Measurements from ENCODE around the gene SMNDC1. TPM values are rescaled to one million over a fixed set of nuclear protein-coding genes. Genes with fewer than 3 reads are reported as not detected.
"Not testable (repeated sequence)": the region's sequence is repeated elsewhere in the genome, so short reads cannot be mapped to it uniquely, and the experiment has no call there.

SMNDC1 gene
- polyA plus RNA-seq, 4 donors: 11.3 to 30.4 (median 12.0) TPM

DNA sequence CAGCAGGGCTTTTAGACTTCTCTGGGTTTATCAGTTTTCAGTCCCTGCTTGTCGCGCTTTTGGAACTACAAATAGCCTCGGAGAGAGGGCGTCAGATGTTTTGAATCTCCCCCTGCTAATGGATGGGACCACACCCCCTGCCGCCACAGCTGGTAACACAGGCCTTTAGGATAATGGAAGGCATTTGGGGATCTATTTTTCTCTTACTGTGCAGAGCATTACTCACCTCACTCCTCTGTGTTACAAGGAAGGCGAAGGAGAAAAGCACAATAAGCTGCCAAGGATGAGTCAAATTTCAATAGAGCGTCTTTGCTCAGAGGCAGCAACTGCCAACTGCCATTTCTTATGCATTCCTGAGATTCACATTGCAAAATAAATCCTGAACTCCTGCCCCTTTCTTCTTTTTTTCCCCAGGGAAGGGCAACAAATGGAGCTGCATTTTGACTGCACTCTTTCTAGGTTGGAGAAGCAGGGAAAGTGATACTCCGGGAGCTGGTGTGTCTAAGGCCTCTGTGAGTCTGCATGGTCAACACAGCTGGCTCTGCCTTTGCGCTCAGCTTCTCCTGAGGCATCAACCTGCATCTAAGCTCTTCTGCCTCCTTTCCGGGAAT lies 31.5 kb upstream of the SMNDC1 start:
- Histone ChIP-seq H3K27ac (ENCODE audit: low read depth in 1 of 3, low read length in 2 of 3) (no peak overlapping the region), H3K4me3 (ENCODE audit: low read depth in 1 of 3, low read length in 3 of 3) (no peak overlapping the region), H3K27me3 (ENCODE audit: control insufficient read depth in 3 of 3, insufficient read depth in 3 of 3, low read length in 3 of 3) (no peaks in the 10 kb centered on the region), H3K9me3 (ENCODE audit: control insufficient read depth in 2 of 2, insufficient read depth in 1 of 2, low read depth in 1 of 2, low read length in 1 of 2) (peaks cover 0 to 11% of the 10 kb centered on the region in 2 donors), H3K4me1 (ENCODE audit: control insufficient read depth in 3 of 3, insufficient read depth in 2 of 3, low read depth in 1 of 3, low read length in 2 of 3) (no peaks in the 10 kb centered on the region), H3K36me3 (ENCODE audit: control insufficient read depth in 3 of 3, insufficient read depth in 2 of 3, low read depth in 1 of 3, low read length in 3 of 3) (no peaks in the 10 kb centered on the region)
- no peak for DNase-seq
- FAIRE-seq: no peak
- WGBS, 3 donors: 68 to 93% (median 79%) methylated on average over 10 of the region's 10 CpGs

- H3K9me3 ChIP-seq (ENCODE audit: control insufficient read depth in 2 of 2, insufficient read depth in 1 of 2, low read depth in 1 of 2, low read length in 1 of 2): peaks cover 0 to 18% of the 10 kb centered on the region in 2 donors
- H3K4me3 ChIP-seq (ENCODE audit: low read depth in 1 of 3, low read length in 3 of 3): no peak overlapping the region
- H3K27me3 ChIP-seq (ENCODE audit: control insufficient read depth in 3 of 3, insufficient read depth in 3 of 3, low read length in 3 of 3): no peaks in the 10 kb centered on the region
- FAIRE-seq (no peak), DNase-seq (no peak)
- 71 to 72% (median 71%) methylated on average over 7 of the region's 7 CpGs for whole genome bisulfite sequencing, 3 donors
- no peaks in the 10 kb centered on the region for H3K4me1 ChIP-seq (ENCODE audit: control insufficient read depth in 3 of 3, insufficient read depth in 2 of 3, low read depth in 1 of 3, low read length in 2 of 3)
- no peak overlapping the region for H3K27ac ChIP-seq (ENCODE audit: low read depth in 1 of 3, low read length in 2 of 3)
- no peaks in the 10 kb centered on the region for H3K36me3 ChIP-seq (ENCODE audit: control insufficient read depth in 3 of 3, insufficient read depth in 2 of 3, low read depth in 1 of 3, low read length in 3 of 3)
Measured at GRCh38 chr10:110335314-110336064, 30.8 kb upstream of the SMNDC1 start.

- 76 to 93% (median 82%) methylated on average over 5 of the region's 5 CpGs for WGBS, 3 donors
- FAIRE-seq (no peak), DNase-seq (no peak)
- Histone ChIP-seq H3K4me3 (ENCODE audit: low read depth in 1 of 3, low read length in 3 of 3) (no peak overlapping the region), H3K27ac (ENCODE audit: low read depth in 1 of 3, low read length in 2 of 3) (no peak overlapping the region), H3K36me3 (ENCODE audit: control insufficient read depth in 3 of 3, insufficient read depth in 2 of 3, low read depth in 1 of 3, low read length in 3 of 3) (no peaks in the 10 kb centered on the region), H3K27me3 (ENCODE audit: control insufficient read depth in 3 of 3, insufficient read depth in 3 of 3, low read length in 3 of 3) (no peaks in the 10 kb centered on the region), H3K4me1 (ENCODE audit: control insufficient read depth in 3 of 3, insufficient read depth in 2 of 3, low read depth in 1 of 3, low read length in 2 of 3) (no peaks in the 10 kb centered on the region), H3K9me3 (ENCODE audit: control insufficient read depth in 2 of 2, insufficient read depth in 1 of 2, low read depth in 1 of 2, low read length in 1 of 2) (peaks cover 0 to 29% of the 10 kb centered on the region in 2 donors)
Measured at GRCh38 chr10:110334061-110334656, 29.4 kb upstream of the SMNDC1 start.

DNA sequence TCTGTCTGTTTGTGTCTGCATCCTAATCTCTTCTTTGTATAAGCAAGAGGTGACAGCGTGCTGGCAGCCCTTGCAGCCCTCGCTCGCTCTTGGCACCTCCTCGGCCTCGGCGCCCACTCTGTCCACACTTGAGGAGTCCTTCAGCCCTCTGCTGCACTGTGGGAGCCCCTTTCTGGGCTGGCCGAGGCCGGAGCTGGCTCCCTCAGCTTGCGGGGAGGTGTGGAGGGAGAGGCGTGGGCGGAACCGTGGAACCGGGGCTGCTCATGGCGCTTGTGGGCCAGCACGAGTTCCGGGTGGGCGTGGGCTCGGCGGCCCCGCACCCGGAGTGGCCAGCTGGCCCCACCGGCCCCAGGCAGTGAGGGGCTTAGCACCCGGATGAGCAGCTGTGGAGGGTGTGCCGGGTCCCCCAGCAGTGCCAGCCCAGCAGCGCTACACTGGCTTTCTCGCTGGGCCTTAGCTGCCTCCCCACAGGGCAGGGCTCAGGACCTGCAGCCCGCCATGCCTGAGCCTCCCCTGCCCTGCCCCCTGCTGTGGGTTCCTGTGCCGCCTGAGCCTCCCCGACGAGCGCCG lies 26.6 kb upstream of the SMNDC1 start:
- H3K36me3 ChIP-seq (ENCODE audit: control insufficient read depth in 3 of 3, insufficient read depth in 2 of 3, low read depth in 1 of 3, low read length in 3 of 3); H3K27me3 ChIP-seq (ENCODE audit: control insufficient read depth in 3 of 3, insufficient read depth in 3 of 3, low read length in 3 of 3); FAIRE-seq; H3K27ac ChIP-seq (ENCODE audit: low read depth in 1 of 3, low read length in 2 of 3); H3K4me3 ChIP-seq (ENCODE audit: low read depth in 1 of 3, low read length in 3 of 3); H3K4me1 ChIP-seq (ENCODE audit: control insufficient read depth in 3 of 3, insufficient read depth in 2 of 3, low read depth in 1 of 3, low read length in 2 of 3); DNase-seq: not testable (repeated sequence)
- WGBS, 3 donors: 96 to 97% (median 97%) methylated on average over 29 to 32 of the region's 32 CpGs
- peaks cover 0 to 29% of the 10 kb centered on the region in 2 donors for H3K9me3 ChIP-seq (ENCODE audit: control insufficient read depth in 2 of 2, insufficient read depth in 1 of 2, low read depth in 1 of 2, low read length in 1 of 2)

GRCh38 chr10:110330675-110331074 lies 26.0 kb upstream of the SMNDC1 start:
- H3K27ac ChIP-seq (ENCODE audit: low read depth in 1 of 3, low read length in 2 of 3): no peak overlapping the region
- WGBS, 3 donors: 92 to 96% (median 94%) methylated on average over 6 of the region's 6 CpGs
- DNase-seq: no peak
- H3K4me3 ChIP-seq (ENCODE audit: low read depth in 1 of 3, low read length in 3 of 3): no peak overlapping the region
- H3K36me3 ChIP-seq (ENCODE audit: control insufficient read depth in 3 of 3, insufficient read depth in 2 of 3, low read depth in 1 of 3, low read length in 3 of 3): no peaks in the 10 kb centered on the region
- no peak for FAIRE-seq
- H3K9me3 ChIP-seq (ENCODE audit: control insufficient read depth in 2 of 2, insufficient read depth in 1 of 2, low read depth in 1 of 2, low read length in 1 of 2): peaks cover 0 to 33% of the 10 kb centered on the region in 2 donors
- H3K4me1 ChIP-seq (ENCODE audit: control insufficient read depth in 3 of 3, insufficient read depth in 2 of 3, low read depth in 1 of 3, low read length in 2 of 3): peaks cover 0 to 4% (median 0%) of the 10 kb centered on the region in 3 donors
- H3K27me3 ChIP-seq (ENCODE audit: control insufficient read depth in 3 of 3, insufficient read depth in 3 of 3, low read length in 3 of 3): no peaks in the 10 kb centered on the region

GRCh38 chr10:110327262-110327914 lies 22.7 kb upstream of the SMNDC1 start:
- Histone ChIP-seq H3K27me3 (ENCODE audit: control insufficient read depth in 3 of 3, insufficient read depth in 3 of 3, low read length in 3 of 3) (peaks cover 0 to 3% (median 0%) of the 10 kb centered on the region in 3 donors), H3K27ac (ENCODE audit: low read depth in 1 of 3, low read length in 2 of 3) (peak overlapping the region in 1 of 3 donors; percentile 62), H3K4me3 (ENCODE audit: low read depth in 1 of 3, low read length in 3 of 3) (no peak overlapping the region), H3K36me3 (ENCODE audit: control insufficient read depth in 3 of 3, insufficient read depth in 2 of 3, low read depth in 1 of 3, low read length in 3 of 3) (no peaks in the 10 kb centered on the region), H3K9me3 (ENCODE audit: control insufficient read depth in 2 of 2, insufficient read depth in 1 of 2, low read depth in 1 of 2, low read length in 1 of 2) (peaks cover 0 to 36% of the 10 kb centered on the region in 2 donors), H3K4me1 (ENCODE audit: control insufficient read depth in 3 of 3, insufficient read depth in 2 of 3, low read depth in 1 of 3, low read length in 2 of 3) (peaks cover 0 to 4% (median 0%) of the 10 kb centered on the region in 3 donors)
- 35 to 77% (median 59%) methylated on average over 5 of the region's 5 CpGs for WGBS, 3 donors
- FAIRE-seq (no peak), DNase-seq (peak; percentile 59 to 88)

DNA sequence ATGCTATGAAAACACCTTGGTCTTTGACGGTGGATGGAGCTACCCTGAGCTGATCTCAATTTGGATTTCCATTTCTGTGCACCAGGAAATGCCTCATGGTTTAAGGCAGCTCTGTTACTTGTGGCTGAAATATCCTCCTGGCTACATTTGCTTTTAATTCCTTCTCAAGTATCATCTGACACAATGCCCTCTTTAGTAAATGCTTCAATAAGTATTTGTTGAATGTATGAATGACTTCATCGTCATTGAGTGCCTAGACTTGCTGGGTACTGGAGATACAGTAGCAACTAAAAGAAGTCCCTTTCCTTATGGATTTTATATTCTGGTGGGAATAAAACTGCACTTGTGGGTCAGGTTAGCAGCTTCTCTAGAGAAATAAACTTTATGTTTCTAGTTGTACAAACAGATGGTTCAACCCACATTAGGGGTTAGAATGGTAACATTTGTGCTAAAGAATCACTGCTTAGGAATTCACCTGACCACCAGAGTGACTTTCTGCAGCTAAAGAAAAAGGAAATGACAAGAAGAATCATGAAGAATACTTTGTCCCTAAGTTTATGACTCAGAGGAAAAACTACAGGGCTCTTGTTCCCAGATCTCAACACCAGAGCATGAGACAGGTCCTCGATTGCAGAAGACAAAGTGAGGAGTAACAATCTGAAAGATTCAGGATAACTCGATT lies 21.8 kb upstream of the SMNDC1 start:
- WGBS, 3 donors: 76 to 78% (median 77%) methylated on average over 4 of the region's 4 CpGs

More for the DNA sequence above, 21.8 kb upstream of the SMNDC1 start:
- FAIRE-seq: no peak
- Histone ChIP-seq H3K9me3 (ENCODE audit: control insufficient read depth in 2 of 2, insufficient read depth in 1 of 2, low read depth in 1 of 2, low read length in 1 of 2) (peaks cover 0 to 34% of the 10 kb centered on the region in 2 donors), H3K27me3 (ENCODE audit: control insufficient read depth in 3 of 3, insufficient read depth in 3 of 3, low read length in 3 of 3) (peaks cover 0 to 3% (median 0%) of the 10 kb centered on the region in 3 donors), H3K4me1 (ENCODE audit: control insufficient read depth in 3 of 3, insufficient read depth in 2 of 3, low read depth in 1 of 3, low read length in 2 of 3) (peaks cover 0 to 4% (median 0%) of the 10 kb centered on the region in 3 donors), H3K4me3 (ENCODE audit: low read depth in 1 of 3, low read length in 3 of 3) (no peak overlapping the region), H3K27ac (ENCODE audit: low read depth in 1 of 3, low read length in 2 of 3) (peak overlapping the region in 1 of 3 donors; percentile 57), H3K36me3 (ENCODE audit: control insufficient read depth in 3 of 3, insufficient read depth in 2 of 3, low read depth in 1 of 3, low read length in 3 of 3) (no peaks in the 10 kb centered on the region)
- peak in 1 of 2 donors; percentile 21 for DNase-seq
